Mammary epithelial cell (primary cell): ENCODE results near the gene RAD51B.

Experiments
- EZH2 ChIP-seq: IDR thresholded peaks from 2 replicates; pipeline ENCODE4 v1.6.1; 2012; ENCODE audit warnings: low read length, inconsistent platforms, borderline replicate concordance
- TF ChIP-seq, protein P1 (sequence below), 2 donors: IDR thresholded peaks in 1 of 2; conservative IDR thresholded peaks in 1 of 2; 2 replicates each; pipeline ENCODE4 v1.5.1; 2011 to 2012; ENCODE audit warnings: inconsistent platforms in 2 of 2, low read length in 2 of 2, mild to moderate bottlenecking in 2 of 2, control low read depth in 1 of 2, low read depth in 1 of 2; ENCODE audit not compliant: insufficient read depth in 1 of 2; ENCODE audit errors: extremely low read depth in 1 of 2

GRCh38 chr14:68627868-68628604 is 808.5 kb downstream of the RAD51B start:
- TF ChIP-seq EZH2 = no peak
- TF ChIP-seq, protein P1, sequence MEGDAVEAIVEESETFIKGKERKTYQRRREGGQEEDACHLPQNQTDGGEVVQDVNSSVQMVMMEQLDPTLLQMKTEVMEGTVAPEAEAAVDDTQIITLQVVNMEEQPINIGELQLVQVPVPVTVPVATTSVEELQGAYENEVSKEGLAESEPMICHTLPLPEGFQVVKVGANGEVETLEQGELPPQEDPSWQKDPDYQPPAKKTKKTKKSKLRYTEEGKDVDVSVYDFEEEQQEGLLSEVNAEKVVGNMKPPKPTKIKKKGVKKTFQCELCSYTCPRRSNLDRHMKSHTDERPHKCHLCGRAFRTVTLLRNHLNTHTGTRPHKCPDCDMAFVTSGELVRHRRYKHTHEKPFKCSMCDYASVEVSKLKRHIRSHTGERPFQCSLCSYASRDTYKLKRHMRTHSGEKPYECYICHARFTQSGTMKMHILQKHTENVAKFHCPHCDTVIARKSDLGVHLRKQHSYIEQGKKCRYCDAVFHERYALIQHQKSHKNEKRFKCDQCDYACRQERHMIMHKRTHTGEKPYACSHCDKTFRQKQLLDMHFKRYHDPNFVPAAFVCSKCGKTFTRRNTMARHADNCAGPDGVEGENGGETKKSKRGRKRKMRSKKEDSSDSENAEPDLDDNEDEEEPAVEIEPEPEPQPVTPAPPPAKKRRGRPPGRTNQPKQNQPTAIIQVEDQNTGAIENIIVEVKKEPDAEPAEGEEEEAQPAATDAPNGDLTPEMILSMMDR (conservative IDR thresholded peaks at IDR 0.05 in 1 of 2, IDR thresholded peaks at IDR 0.05 in 1 of 2; ENCODE audit: extremely low read depth in 1 of 2, insufficient read depth in 1 of 2, low read depth in 1 of 2, low read length in 2 of 2) = no peak
